Erythroblast (primary cell): ENCODE data around the gene DHDDS.

Experiments used
- GATA1 ChIP-seq: IDR thresholded peaks from 2 replicates; pipeline ENCODE4 v1.6.1; 2011; ENCODE audit warnings: low read depth, mild to moderate bottlenecking, control low read depth, low read length, moderate library complexity
- POLR2A ChIP-seq: IDR thresholded peaks from 2 replicates; pipeline ENCODE4 v1.6.1; 2011; ENCODE audit warnings: mild to moderate bottlenecking, low read length

DNA sequence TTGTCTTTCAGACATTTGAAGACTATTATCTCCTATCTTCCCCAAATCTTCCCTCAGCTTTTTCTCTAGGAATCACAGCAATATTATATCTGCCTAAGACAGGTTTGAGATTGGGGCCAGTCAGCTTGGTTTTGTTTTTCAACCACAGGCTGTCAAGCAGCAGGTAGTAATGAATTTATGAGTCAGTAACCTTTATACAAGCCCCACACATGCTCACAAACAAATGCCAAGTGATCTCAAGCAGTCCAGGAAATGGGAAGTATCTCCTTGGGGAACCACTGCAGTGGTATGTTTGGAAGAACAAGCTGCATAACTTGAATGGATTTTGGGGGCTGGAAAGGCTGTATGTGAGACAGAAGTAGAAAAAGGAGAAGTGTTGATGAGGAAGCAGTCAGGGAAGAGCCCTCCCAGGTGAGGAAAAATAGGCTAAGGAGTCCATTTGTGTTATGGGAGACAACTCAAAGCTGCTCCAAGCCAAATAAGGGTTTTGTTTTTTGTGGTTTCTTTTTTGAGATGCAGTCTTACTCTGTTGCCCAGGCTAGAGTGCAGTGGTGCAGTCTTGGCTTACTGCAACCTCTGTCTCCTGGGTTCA is 2.1 kb downstream of the DHDDS start:
- TF ChIP-seq POLR2A = no peak
- no peak for TF ChIP-seq GATA1
